ENCODE measurements around the gene YIF1A.
"Not testable (repeated sequence)": the region's sequence is repeated elsewhere in the genome, so short reads cannot be mapped to it uniquely, and the experiment has no call there.

Gene YIF1A

DNA sequence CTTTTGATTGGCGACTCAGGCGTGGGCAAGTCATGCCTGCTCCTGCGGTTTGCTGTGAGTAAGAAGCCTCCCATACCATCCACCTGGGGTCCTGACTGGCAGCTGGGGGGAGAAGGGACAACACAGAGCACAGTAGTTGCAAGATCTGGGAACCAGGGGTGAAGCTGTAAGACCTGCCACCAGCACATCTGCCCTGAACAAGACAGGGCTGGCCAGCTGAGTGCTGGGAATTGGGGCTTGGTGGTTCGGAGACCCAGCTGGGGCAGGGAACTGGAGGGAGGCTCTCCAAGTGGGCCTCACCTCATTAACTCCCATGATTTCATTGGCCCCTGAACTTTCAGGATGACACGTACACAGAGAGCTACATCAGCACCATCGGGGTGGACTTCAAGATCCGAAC, 17.1 kb downstream of the YIF1A start:
- DNase-seq (ENCODE audit: low spot score), result no peak

DNA sequence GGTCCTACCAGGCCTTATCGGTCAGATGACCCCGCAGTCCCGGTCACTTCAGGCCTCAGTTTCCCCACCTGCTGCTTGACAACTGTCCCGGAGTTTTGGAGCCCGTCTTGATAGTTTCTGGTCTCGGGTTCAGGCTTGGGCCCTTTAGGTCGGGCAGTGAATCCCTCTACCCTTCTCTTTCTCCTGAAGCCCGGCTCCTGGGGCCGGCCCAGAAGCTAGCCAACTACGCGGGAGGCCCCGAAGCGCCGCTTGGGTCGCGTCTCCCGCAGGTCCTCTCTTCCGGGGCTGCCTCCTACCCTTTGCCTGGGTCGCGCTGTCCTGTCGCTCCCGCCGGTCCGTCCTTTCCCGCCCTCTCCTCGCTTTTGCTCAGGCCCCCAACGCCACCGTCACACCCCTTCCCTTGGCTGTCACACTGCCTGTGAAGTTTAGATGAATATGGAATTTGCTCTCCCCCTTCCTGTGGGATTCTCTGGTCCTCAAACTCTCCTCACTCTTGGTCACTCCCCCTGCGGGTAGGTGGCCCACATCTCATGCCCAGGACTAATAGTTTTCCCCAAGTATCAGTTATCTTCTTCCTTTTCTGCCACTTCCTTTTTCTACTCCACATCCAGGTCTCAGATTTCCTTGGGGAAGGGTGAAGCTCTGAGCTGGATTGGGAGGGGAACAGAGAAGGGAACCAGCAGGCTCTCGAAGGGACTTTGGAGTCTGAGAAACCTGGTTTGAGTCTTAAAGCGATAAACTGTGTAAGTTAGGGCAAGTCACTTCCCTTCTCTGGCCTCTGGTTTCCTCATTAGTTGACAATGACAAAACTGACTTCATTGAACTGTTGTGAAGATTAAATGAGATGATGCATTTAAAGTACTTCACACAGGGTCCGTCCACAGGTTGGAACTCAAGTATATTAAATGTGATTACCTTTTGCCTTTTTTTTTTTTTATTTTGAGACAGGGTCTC, 19.7 kb downstream of the YIF1A start:
- peak; percentile 53 for DNase-seq (ENCODE audit: low spot score)

DNA sequence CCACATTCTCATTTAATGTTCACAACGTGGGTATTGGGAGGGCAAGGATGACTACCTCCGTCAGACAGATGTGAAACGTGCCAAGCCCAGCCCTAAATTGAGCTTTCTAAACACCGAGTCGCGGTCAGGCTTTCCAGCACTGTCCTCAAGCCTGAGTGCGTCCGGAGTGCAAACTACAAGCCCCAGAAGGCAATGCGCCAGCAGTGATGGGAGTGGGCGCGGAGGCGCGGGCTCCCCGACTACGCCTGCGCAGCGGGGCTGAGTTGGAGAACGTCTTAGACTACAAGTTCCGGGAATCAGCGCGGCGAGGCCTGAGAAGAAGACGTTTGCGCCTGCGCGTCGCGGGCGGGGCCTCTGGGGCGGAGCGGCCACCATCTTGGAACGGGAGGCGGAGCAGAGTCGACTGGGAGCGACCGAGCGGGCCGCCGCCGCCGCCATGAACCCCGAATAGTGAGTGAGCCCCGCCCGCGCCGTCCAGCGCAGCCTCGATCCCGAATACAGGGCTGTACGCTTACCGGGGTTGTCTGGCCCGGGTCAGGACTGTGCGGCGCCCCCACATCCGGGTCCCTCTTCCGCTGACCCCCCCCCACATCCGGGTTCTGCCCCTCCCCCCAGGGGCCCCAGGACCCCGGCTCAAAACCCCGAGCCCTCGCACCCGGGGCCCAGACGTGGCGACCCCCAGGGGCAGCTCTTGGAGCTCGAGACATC, 20.5 kb downstream of the YIF1A start, which contains the start of gene RAB1B:
Gene RAB1B (plus strand): TSS at position 396 of the 708 bp plus-strand sequence. CDS start 41 bp downstream, at position 437.
- peak; percentile 99 for DNase-seq (ENCODE audit: low spot score)

DNA sequence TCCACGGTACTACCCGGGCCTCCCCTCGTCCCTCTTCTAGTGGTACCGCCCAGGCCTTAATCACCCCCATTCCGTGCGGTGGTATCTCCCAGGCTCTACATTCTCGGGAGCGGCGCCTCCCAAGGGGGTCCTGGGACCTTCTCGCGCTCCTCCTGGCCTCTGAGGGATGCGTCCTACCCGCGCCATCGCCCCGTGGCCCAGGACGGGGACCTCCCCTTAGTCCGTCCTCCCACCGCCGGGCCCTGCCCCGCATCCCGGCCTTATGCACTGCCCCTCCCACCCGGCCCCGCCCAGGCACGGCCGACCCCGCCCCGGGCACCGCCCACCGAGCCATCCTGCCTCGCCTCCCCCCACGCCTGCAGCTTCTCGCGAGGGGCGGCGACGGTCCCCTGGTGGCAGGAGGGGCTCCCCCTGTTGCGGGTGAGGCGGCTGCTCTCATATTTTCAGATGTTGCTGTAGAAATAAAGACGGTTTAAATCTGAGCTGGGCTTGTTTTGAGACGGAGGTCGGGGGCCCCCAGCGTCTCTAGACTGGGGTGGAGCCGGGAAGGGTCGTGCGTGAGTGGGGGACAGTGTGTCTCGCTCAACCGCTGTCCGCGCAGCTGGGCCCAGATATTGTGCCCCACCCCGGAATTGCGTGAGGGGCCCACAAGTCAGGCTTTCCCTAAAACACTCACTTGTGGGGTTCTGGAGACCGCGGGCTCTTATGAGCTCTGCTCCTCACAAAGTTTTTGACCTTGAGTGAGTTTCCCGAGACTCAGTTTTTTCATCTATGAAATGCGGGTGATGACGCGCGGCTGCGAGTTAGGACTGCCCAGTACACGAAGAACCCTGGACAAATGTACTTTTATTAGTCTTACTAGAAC, 21.3 kb downstream of the YIF1A start:
- peak; percentile 87 for DNase-seq (ENCODE audit: low spot score)

DNA sequence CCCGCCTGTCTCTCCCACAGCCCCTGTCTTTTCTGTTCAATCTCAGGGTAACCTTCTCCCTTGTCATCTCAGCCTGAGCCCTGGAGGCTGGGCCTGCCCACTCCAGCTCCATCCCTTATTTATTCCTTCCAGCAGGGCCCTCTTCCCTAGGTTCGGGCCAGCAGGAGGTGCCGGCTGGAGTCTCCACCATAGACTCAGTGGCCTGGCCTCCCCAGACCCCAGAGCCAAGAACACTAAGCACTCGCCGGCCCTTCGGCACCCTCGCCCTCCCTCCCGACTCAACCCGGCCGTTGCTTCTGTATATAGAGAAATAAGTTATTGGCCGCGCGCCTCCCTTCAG, 21.9 kb downstream of the YIF1A start:
- DNase-seq (ENCODE audit: low spot score), result no peak

DNA sequence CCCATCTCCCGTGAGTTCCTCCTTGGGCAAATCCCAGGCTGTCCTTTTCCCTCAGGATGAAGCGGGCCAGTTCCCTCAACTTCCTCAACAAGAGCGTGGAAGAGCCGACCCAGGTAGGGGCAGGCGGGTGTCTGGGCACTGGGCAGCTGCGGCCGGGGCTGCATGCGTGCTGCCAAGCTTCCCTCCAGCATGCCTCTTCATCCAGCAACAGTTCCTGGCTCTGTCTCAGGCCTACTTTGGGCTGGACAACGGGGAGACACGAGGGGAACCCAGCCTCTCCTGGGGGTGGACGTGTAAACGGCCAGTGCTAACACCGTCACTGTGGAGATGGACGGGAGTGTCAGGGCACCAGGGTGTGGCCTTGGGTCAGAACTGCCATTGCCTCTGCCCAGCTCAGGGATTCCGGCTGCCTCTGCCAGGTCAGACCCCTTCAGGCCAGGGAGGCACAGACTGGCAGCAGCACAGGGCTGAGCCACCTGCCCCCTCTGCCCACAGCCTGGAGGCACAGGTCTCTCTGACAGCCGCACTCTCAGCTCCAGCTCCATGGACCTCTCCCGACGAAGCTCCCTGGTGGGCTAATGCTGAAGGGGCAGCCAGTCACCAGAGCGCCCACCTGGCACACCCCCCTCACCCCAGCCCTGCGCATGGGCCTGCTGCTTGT, 22.4 kb downstream of the YIF1A start:
- no peak for DNase-seq (ENCODE audit: low spot score)

DNA sequence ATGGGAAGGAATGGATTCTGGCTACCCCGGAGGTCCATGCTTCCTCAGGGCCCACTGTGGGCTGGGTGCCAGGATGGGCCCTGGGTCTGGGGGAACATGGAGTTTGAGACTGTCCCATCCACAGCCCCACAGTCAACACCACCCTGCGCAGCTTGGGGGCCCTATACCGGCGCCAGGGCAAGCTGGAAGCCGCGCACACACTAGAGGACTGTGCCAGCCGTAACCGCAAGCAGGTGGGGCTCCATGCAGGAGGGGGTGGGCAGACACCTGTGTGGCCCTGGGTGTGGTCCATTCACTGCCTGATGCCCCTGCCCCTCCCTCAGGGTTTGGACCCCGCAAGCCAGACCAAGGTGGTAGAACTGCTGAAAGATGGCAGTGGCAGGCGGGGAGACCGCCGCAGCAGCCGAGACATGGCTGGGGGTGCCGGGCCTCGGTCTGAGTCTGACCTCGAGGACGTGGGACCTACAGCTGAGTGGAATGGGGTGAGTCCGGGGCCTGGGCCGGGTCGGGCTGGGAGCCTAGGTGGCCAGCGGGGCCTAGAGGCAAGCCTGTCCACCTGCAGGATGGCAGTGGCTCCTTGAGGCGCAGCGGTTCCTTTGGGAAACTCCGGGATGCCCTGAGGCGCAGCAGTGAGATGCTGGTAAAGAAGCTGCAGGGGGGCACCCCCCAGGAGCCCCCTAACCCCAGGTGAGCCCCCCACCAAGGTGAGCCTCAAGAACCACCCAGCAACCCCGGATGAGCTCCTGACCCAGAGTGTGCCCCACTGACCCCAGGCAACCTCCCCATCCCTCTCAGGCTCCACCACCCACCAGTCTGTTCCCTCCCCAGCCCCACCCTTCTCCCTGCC, 23.2 kb downstream of the YIF1A start:
- DNase-seq (ENCODE audit: low spot score), result no peak

DNA sequence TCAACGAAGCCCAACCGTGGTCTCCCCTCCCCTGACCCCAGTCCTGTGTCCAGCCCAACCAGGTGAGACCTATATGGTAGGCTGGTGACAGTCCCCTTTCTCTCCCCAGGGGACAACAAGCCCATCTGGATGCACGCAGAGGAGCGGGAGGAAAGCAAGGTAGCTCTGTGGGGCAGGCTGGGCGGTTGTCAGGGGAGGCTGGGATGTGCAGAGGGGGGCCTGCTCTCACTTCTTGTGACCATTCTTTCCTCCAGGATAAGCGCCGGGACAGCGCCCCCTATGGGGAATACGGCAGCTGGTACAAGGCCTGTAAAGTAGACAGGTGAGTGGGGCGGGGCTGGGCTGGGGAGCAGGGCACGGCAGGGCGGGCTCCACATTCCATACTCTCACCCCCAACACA, 24.0 kb downstream of the YIF1A start:
- no peak for DNase-seq (ENCODE audit: low spot score)

DNA sequence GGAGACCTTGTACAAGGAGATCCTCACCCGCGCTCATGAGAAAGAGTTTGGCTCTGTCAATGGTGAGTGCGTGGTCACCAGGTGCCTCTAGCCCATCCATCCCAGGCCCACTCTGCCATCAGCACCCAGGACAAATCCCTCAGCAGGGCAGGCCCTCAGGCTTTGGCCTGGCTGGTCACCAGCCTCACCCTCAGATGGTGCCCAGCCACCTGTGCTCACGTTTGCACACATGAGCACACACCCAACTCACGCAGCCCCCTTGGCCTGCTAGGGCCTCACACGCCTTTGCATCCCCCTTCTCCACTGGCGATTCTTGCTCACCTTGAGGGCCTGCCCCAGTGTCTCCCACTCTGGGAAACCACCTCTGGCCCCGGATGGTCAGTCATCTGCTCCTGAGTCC, 24.6 kb downstream of the YIF1A start:
- no peak for DNase-seq (ENCODE audit: low spot score)

DNA sequence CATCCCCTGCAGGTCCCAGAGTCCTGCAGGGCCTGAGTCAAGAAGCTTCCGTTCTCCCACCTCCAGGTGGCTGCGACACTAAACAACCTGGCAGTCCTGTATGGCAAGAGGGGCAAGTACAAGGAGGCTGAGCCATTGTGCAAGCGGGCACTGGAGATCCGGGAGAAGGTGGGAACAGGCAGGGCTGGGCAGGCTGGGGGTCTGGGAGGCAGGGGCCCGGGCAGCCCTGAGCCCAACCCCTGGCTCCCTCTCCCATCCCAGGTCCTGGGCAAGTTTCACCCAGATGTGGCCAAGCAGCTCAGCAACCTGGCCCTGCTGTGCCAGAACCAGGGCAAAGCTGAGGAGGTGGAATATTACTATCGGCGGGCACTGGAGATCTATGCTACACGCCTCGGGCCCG, 25.2 kb downstream of the YIF1A start:
- no peak for DNase-seq (ENCODE audit: low spot score)

DNA sequence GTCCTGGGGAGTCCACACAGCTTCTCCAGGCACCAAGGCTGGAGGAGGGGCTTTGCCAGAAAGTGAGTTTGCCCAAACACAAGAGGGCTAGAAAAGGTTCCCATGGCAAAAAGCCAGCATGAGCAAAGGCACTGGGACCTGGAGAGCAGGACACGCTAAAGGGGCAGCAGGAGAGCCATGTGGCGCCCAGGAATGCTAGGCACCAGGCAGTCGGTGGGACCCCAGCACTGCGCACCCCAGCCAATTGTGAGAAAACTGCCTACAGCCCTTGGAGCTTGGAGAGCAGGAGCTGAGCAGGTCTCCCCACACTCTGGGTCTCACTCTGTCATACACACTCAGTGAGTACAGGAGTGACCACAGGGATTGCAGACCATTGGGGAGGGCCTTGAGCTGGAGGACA, 25.7 kb downstream of the YIF1A start:
- DNase-seq (ENCODE audit: low spot score), result no peak

DNA sequence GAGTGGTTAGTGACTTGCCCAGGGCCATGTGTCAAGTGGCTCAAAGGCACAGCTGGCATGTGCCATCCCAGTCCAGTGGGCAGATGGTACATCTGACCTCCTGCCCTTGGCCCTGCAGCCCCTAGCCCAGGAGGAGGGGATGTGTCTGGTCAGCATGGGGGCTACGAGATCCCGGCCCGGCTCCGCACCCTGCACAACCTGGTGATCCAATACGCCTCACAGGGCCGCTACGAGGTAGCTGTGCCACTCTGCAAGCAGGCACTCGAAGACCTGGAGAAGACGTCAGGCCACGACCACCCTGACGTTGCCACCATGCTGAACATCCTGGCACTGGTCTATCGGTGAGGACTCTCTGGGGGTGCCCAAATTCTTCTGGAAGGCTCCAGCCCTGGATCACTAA, 26.2 kb downstream of the YIF1A start:
- no peak for DNase-seq (ENCODE audit: low spot score)

DNA sequence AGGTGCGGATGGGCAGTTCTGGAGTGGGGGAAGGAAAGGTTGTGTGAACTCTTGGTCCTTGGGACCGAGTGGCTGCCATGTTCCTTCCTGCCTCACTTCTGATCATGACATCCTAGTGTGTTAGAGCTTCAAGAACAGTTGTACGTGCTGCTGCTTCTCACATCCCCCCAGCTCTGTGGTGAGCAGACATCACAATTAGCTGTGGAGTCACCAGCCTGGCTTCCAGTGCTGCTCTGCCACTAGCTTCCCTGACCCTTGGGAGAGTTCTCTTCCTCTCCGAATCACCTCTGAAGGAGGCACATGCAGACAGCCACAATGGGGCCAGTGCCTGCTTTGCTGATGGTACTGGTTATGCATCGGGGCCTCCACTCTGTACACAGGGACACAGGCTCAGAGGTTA, 26.8 kb downstream of the YIF1A start:
- DNase-seq (ENCODE audit: low spot score), result no peak

DNA sequence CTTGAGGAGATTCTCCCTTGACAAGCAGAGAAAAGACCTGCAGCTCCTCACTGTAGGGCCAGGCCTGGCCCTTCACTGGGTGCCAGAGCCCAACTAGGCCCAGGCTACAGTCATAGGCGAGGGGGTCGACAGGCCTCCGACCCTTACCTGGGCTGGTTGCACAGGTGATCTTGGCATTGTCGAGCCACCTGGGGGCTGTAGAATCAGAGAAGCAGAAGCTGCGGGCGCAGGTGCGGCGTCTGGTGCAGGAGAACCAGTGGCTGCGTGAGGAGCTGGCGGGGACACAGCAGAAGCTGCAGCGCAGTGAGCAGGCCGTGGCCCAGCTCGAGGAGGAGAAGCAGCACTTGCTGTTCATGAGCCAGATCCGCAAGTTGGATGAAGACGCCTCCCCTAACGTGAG, 27.4 kb downstream of the YIF1A start:
- no peak for DNase-seq (ENCODE audit: low spot score)

DNA sequence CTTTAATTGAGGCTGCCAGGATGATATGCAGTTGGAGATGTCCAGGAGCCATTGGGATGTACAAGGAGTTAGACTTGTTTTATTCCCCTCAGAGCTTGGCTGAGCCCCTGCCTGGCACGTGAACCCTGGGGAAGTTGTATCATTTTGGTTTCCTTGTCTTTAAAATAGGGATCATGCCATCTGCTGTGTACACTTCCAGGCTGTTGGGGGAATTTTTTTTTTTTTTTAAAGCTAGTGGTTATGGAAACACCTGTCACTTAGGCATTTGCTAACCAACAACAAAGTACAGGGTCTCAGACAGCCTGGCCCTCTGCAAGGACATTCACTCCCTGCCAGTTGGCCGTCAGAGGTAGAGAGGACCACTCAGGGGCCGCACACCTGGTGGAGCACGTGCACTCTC, 29.0 kb downstream of the YIF1A start:
- DNase-seq (ENCODE audit: low spot score), result no peak

DNA sequence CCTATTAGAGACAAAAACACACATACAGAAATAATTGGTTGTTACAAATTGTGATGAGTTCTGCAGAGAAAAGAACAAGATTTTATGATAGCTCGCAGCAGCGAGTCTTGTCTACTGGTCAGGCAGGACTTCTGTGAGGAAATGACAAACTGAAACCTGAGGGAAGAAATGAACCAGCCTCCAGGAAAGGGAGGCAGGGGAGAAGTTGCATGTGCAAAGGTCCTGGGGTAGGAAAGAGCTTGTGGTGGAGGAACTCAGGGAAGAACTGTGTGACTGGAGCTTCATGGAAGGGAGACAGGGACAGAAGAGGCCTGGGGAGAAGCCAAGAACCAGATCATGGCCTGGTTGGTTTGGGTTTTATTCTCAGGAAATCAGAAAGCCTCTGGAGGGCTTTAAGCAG, 29.7 kb downstream of the YIF1A start:
- no peak for DNase-seq (ENCODE audit: low spot score)

DNA sequence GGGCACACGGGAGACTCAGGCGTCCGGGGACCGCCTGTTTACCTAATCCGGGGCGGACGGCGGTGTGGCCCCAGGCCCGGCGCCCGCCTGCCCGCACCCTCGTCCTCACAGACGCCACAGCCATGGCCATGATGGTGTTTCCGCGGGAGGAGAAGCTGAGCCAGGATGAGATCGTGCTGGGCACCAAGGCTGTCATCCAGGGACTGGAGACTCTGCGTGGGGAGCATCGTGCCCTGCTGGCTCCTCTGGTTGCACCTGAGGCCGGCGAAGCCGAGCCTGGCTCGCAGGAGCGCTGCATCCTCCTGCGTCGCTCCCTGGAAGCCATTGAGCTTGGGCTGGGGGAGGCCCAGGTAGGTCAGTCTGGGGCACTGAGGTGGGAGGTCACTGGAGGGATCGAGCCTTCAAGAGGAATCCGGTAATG, 30.5 kb downstream of the YIF1A start:
- DNase-seq (ENCODE audit: low spot score), result no peak

DNA sequence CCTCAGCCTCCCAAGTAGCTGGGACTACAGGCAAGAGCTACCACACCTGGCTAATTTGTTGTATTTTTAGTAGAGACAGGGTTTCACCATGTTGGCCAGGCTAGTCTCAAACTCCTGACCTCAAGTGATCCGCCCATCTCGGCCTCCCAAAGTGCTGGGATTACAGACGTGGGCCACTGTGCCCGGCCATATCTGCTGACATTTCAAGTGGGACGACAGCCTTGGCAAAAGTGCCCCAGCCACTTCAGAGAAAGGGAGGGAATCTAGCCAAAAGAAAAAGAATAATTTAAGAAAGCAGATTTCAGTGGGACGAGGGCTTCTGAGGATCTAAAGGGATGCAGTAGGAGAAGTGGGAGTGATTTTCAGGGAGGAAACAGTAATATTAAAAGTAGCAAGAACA, 35.9 kb downstream of the YIF1A start:
- DNase-seq (ENCODE audit: low spot score), result not testable (repeated sequence)

DNA sequence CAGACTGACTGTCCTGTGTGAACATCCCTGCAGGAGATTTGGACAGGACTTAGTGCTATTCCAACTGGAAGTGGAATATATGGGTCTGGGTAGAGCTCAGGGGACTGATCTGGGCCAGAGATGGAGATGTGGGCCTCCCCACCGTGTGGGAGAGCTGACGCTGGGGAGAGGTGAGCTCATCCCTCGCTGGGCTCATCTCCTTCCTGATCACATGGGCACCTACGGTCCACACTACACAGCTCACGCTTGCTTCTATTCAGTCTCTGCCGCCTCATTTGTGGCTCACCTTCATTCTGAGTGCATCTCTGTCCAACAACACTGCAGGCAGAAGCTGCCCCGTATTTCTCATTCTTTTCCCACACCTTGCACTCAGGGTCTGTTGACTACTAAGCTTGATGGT, 37.1 kb downstream of the YIF1A start:
- no peak for DNase-seq (ENCODE audit: low spot score)

DNA sequence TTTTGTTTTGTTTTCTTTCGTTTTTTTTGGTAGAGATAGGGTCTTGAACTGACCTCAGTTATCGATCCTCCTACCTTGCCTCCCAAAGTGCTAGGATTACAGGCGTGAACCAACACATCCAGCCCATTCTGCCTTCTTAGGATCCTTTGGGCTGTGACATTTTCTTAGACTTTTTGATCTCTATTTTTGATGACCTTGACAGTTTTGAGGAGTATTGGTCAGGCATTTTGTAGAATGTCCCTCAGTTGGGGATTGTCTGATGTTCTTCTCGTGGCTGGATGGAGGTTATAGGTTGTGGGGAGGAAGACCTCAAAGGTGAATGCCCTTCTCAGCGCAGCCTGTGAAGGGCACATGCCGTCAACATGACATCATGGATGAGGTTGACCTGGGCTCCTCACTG, 40.0 kb downstream of the YIF1A start:
- DNase-seq (ENCODE audit: low spot score), result no peak

DNA sequence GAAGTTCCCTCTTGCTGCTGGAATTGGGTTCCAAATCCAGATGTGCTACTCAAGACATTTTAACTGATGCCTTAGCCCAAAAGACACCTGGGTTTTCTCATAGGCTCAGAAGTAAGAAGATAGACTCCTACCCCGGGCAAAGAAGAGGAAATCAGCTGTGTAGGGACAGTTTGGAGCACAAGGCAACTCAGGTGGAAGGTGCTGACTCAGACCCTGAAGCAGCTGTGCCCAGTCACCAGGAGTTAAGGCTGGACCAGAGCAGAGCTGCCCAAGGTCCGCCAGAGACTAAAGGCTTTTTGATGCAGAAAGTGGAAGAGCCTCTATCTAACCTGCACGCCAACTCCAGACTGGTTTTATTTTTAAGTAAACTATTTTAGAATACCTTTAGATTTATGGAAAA, 41.1 kb downstream of the YIF1A start:
- DNase-seq (ENCODE audit: low spot score), result no peak
